Lower lobe of right lung (tissue), 2 donors: ENCODE results near the gene ZFP62. TPM values are rescaled to one million over a fixed set of nuclear protein-coding genes. Genes with fewer than 3 reads are reported as not detected.

Experiments used
- ATAC-seq, 2 donors: fragments of 200-7000 bp; cut with Tn5 transposase; one replicate each; pipeline ENCODE4 v1.9.1; 2020 to 2022; ENCODE audit warnings: mild to moderate bottlenecking in 2 of 2, moderate library complexity in 2 of 2
- DNase-seq: peaks from one replicate; pipeline ENCODE4 v3.0.0-alpha.2; 2020
- H3K27ac ChIP-seq: fragments of 200-600 bp; one replicate; pipeline ENCODE4 v1.8.0; 2022
- H3K27me3 ChIP-seq: fragments of 200-600 bp; one replicate; pipeline ENCODE4 v1.8.0; 2022; ENCODE audit warnings: low read depth
- H3K36me3 ChIP-seq: fragments of 200-600 bp; one replicate; pipeline ENCODE4 v1.8.0; 2022; ENCODE audit warnings: mild to moderate bottlenecking
- H3K4me1 ChIP-seq: fragments of 200-600 bp; one replicate; pipeline ENCODE4 v1.8.0; 2022
- H3K4me3 ChIP-seq: fragments of 200-600 bp; one replicate; pipeline ENCODE4 v1.8.0; 2022; ENCODE audit warnings: mild to moderate bottlenecking
- H3K9me3 ChIP-seq: fragments of 200-600 bp; one replicate; pipeline ENCODE4 v1.8.0; 2022
- CTCF ChIP-seq: fragments of 200-600 bp; IDR thresholded peaks from one replicate; pipeline ENCODE4 v1.8.0; 2022; ENCODE audit warnings: antibody characterized with exemption, mild to moderate bottlenecking
- intact Hi-C: fragments of 100-400 bp; cut with DNase I; formaldehyde crosslinking; loops from one replicate; pipeline ENCODE4 v1.11.0; 2022
- total RNA-seq: library from RNA; stranded (reverse); fragmentation: NEBNext Ultra II Directional; extraction: Animal tissue kit (Norgen Biotek cat#: 25700); gene quantifications from one replicate; pipeline ENCODE4 v1.2.1, GENCODE V29; 2021
- donor health status: DM: no; HTN: yes; CAD: no; lungs with severe emphysema.

Gene ZFP62
- total RNA-seq, 1 donor from 2014 or later, result 28.3 TPM

- H3K4me1 ChIP-seq, result peaks cover 51% of the 10 kb centered on the region
These were observed 35.1 kb downstream of the ZFP62 start for GRCh38 chr5:180825768-180826525.

GRCh38 chr5:180824630-180825476 lies 36.2 kb downstream of the ZFP62 start:
- Histone ChIP-seq H3K27ac (peak overlapping the region; percentile 7), H3K27me3 (no peaks in the 10 kb centered on the region), H3K36me3 (no peaks in the 10 kb centered on the region), H3K9me3 (no peaks in the 10 kb centered on the region), H3K4me1 (peaks cover 56% of the 10 kb centered on the region), H3K4me3 (no peak overlapping the region)
- no peak for DNase-seq
- intact Hi-C loops, result no loop called here
- ATAC-seq, result no peak
- no peak for TF ChIP-seq CTCF

More at GRCh38 chr5:180825768-180826525, 35.1 kb downstream of the ZFP62 start:
- Histone ChIP-seq H3K27me3 (no peaks in the 10 kb centered on the region), H3K9me3 (no peaks in the 10 kb centered on the region), H3K4me3 (no peak overlapping the region), H3K36me3 (no peaks in the 10 kb centered on the region), H3K27ac (peak overlapping the region; percentile 7)
- no peak for TF ChIP-seq CTCF
- DNase-seq, result no peak
- intact Hi-C loops, result no loop called here
- peak; percentile 33 to 56 for ATAC-seq

- DNase-seq, result no peak
- no peak for ATAC-seq
- H3K4me3 ChIP-seq, result no peak overlapping the region
- peaks cover 53% of the 10 kb centered on the region for H3K4me1 ChIP-seq
- no peaks in the 10 kb centered on the region for H3K9me3 ChIP-seq
- TF ChIP-seq CTCF, result no peak
- H3K36me3 ChIP-seq, result no peaks in the 10 kb centered on the region
- H3K27me3 ChIP-seq, result no peaks in the 10 kb centered on the region
- intact Hi-C loops, result no loop called here
- H3K27ac ChIP-seq, result no peak overlapping the region
These were observed 37.0 kb downstream of the ZFP62 start for GRCh38 chr5:180823940-180824629.

- intact Hi-C loops, result no loop called here
- no peak for TF ChIP-seq CTCF
- Histone ChIP-seq H3K27me3 (no peaks in the 10 kb centered on the region), H3K9me3 (no peaks in the 10 kb centered on the region), H3K36me3 (no peaks in the 10 kb centered on the region), H3K27ac (no peak overlapping the region), H3K4me1 (peaks cover 60% of the 10 kb centered on the region), H3K4me3 (no peak overlapping the region)
- DNase-seq, result no peak
- ATAC-seq, result no peak
These were observed 37.7 kb downstream of the ZFP62 start for GRCh38 chr5:180823346-180823745.

- DNase-seq, result no peak
- no peaks in the 10 kb centered on the region for H3K27me3 ChIP-seq
- no peak overlapping the region for H3K4me3 ChIP-seq
- H3K9me3 ChIP-seq, result no peaks in the 10 kb centered on the region
- intact Hi-C loops, result no loop called here
- peak overlapping the region; percentile 54 for H3K27ac ChIP-seq
- H3K4me1 ChIP-seq, result peaks cover 71% of the 10 kb centered on the region
- ATAC-seq, result no peak
- TF ChIP-seq CTCF, result no peak
- H3K36me3 ChIP-seq, result no peaks in the 10 kb centered on the region
These were observed 39.5 kb downstream of the ZFP62 start for GRCh38 chr5:180821538-180821937.
